HepG2 (cell line): ENCODE data around the gene CARMIL1. TPM values are rescaled to one million over a fixed set of nuclear protein-coding genes. Genes with fewer than 3 reads are reported as not detected.
A peak's percentile ranks its signal among the peaks of the same experiment; 100 is the strongest.

ENCODE experiments used
- DNMT1 ChIP-seq: sonication (generic); formaldehyde crosslinking; IDR thresholded peaks from 2 replicates; pipeline ENCODE4 v1.5.1; 2020; ENCODE audit warnings: mild to moderate bottlenecking, missing genetic modification reagents
- EED ChIP-seq: sonication (generic); formaldehyde crosslinking; IDR thresholded peaks from 2 replicates; pipeline ENCODE4 v1.5.0; 2020; ENCODE audit warnings: mild to moderate bottlenecking, missing genetic modification reagents
- ELK4 ChIP-seq: sonication (generic); formaldehyde crosslinking; IDR thresholded peaks from 2 replicates; pipeline ENCODE4 v1.9.0; 2021; ENCODE audit warnings: missing genetic modification reagents, borderline replicate concordance
- EP300 ChIP-seq, 3 experiments: sonication (generic) in 1 of 3; formaldehyde crosslinking in 1 of 3; IDR thresholded peaks; 2 replicates each; pipeline versions ENCODE4 v1.5.1 to v1.6.1; 2011 to 2020; ENCODE audit warnings: low read depth in 2 of 3, low read length in 2 of 3, borderline replicate concordance in 1 of 3, improper control_type of control experiment in 1 of 3, mild to moderate bottlenecking in 1 of 3, missing genetic modification reagents in 1 of 3, moderate library complexity in 1 of 3
- FOXK2 ChIP-seq: fragments of 450-650 bp; IDR thresholded peaks from 2 replicates; pipeline ENCODE4 v1.6.1; 2016
- FOXP1 ChIP-seq, 2 experiments: fragments of 450-650 bp in 1 of 2; IDR thresholded peaks; 2 replicates each; pipeline ENCODE4 v1.6.1; 2017 to 2018; ENCODE audit warnings: antibody characterized with exemption in 1 of 2
- HDAC6 ChIP-seq: fragments of 200-600 bp; sonication (generic); IDR thresholded peaks from 2 replicates; pipeline ENCODE4 v1.7.0; 2017; ENCODE audit warnings: mild to moderate bottlenecking, antibody characterized with exemption, low read length, low read depth
- KDM6A ChIP-seq: IDR thresholded peaks from 2 replicates; pipeline ENCODE4 v1.6.1; 2016; ENCODE audit warnings: low read depth
- KLF16 ChIP-seq, 2 experiments: sonication (generic) in 1 of 2; formaldehyde crosslinking in 1 of 2; IDR thresholded peaks; 2 replicates each; pipeline versions ENCODE4 v1.6.1 to v1.8.0; 2016 to 2023; ENCODE audit warnings: missing genetic modification reagents in 2 of 2, missing compliant biosample characterization in 1 of 2
- MEF2D ChIP-seq: sonication (generic); formaldehyde crosslinking; IDR thresholded peaks from 2 replicates; pipeline ENCODE4 v1.5.1; 2020; ENCODE audit warnings: mild to moderate bottlenecking, missing genetic modification reagents
- MIER2 ChIP-seq: IDR thresholded peaks from 2 replicates; pipeline ENCODE4 v1.6.1; 2016; ENCODE audit warnings: missing biosample characterization, missing genetic modification reagents
- RBAK ChIP-seq: sonication (generic); formaldehyde crosslinking; IDR thresholded peaks from 2 replicates; pipeline ENCODE4 v1.5.1; 2020; ENCODE audit warnings: mild to moderate bottlenecking, missing genetic modification reagents
- REPIN1 ChIP-seq: sonication (generic); formaldehyde crosslinking; IDR thresholded peaks from 2 replicates; pipeline ENCODE4 v1.8.0; 2022; ENCODE audit warnings: missing genetic modification reagents, low read depth, mild to moderate bottlenecking, borderline replicate concordance
- RORA ChIP-seq: sonication (generic); formaldehyde crosslinking; IDR thresholded peaks from 2 replicates; pipeline ENCODE4 v1.5.0; 2020; ENCODE audit warnings: mild to moderate bottlenecking, missing genetic modification reagents, moderate library complexity
- STAT5B ChIP-seq: sonication (generic); formaldehyde crosslinking; IDR thresholded peaks from 2 replicates; pipeline ENCODE4 v1.4.0; 2020; ENCODE audit warnings: missing genetic modification reagents
- TAF15 ChIP-seq: fragments of 200-400 bp; formaldehyde crosslinking; IDR thresholded peaks from one replicate; pipeline ENCODE4 v1.6.1; 2018; ENCODE audit warnings: mild to moderate bottlenecking, low read depth, low read length; ENCODE audit not compliant: poor library complexity, severe bottlenecking
- ZFP36L2 ChIP-seq: sonication (generic); formaldehyde crosslinking; IDR thresholded peaks from 2 replicates; pipeline ENCODE4 v1.4.0; 2020; ENCODE audit warnings: missing genetic modification reagents
- ZNF317 ChIP-seq: sonication (generic); formaldehyde crosslinking; IDR thresholded peaks from 2 replicates; pipeline ENCODE4 v1.5.0; 2020; ENCODE audit warnings: mild to moderate bottlenecking, missing genetic modification reagents
- ZNF562 ChIP-seq: sonication (generic); formaldehyde crosslinking; IDR thresholded peaks from 2 replicates; pipeline ENCODE4 v1.8.0; 2022; ENCODE audit warnings: missing genetic modification reagents, borderline replicate concordance
- ZNF597 ChIP-seq: sonication (generic); formaldehyde crosslinking; IDR thresholded peaks from 2 replicates; pipeline ENCODE4 v1.5.0; 2020; ENCODE audit warnings: missing genetic modification reagents
- ZNF816 ChIP-seq: sonication (generic); formaldehyde crosslinking; IDR thresholded peaks from 2 replicates; pipeline ENCODE4 v1.8.0; 2022; ENCODE audit warnings: missing genetic modification reagents, mild to moderate bottlenecking, borderline replicate concordance
- polyA plus RNA-seq, 8 experiments: library from polyadenylated mRNA; depleted of rRNA in 3 of 8; stranded (reverse) in 7 of 8; unstranded in 1 of 8; fragments of >200 nt; fragmentation: Illumina TruSeq in 4 of 8; extraction: Trizol in 4 of 8; gene quantifications; 2 replicates each; pipeline versions ENCODE4 v1.2.1 to v1.2.3, GENCODE V29; 2011 to 2016; ENCODE audit warnings: low read depth in 4 of 8, missing spikeins in 1 of 8, mixed read lengths in 1 of 8; ENCODE audit not compliant: insufficient read depth in 1 of 8
- total RNA-seq, 5 experiments: library from RNA; depleted of rRNA; stranded (reverse); fragments of >200 nt; fragmentation: Illumina TruSeq; extraction: Trizol; gene quantifications; 2 replicates each; pipeline ENCODE4 v1.2.3, GENCODE V29; 2016; ENCODE audit warnings: low read depth in 1 of 5
- TF ChIP-seq, protein P1 (sequence below): sonication (generic); formaldehyde crosslinking; IDR thresholded peaks from 2 replicates; pipeline ENCODE4 v1.4.0; 2020; ENCODE audit warnings: mild to moderate bottlenecking, low read depth, missing genetic modification reagents
- TF ChIP-seq, protein P2 (sequence below): sonication (generic); formaldehyde crosslinking; IDR thresholded peaks from 2 replicates; pipeline ENCODE4 v1.8.0; 2023; ENCODE audit warnings: mild to moderate bottlenecking, missing genetic modification reagents

Gene CARMIL1
- total and polyA plus RNA-seq, 2 of the 13 experiments (the other 11 are each of a cell fraction or from before 2014, with no cell fraction given): 1.8 to 2.6 TPM

GRCh38 chr6:25645916-25646315 is 366.7 kb downstream of the CARMIL1 start (continued):
- TF ChIP-seq FOXP1 (IDR thresholded peaks at IDR 0.05) (no peak), FOXP1 (CRISPR knock-in tag; IDR thresholded peaks at IDR 0.05) (peak; percentile 78; the same call in 1 of the 2 replicates), KLF16 (CRISPR knock-in tag; IDR thresholded peaks at IDR 0.05) (peak in 1 of 2 experiments; percentile 57; a peak in 1 of 4 replicates), ZNF597 (CRISPR knock-in tag) (no peak), MEF2D (CRISPR knock-in tag) (no peak), ZNF562 (CRISPR knock-in tag) (no peak), RORA (CRISPR knock-in tag) (no peak), DNMT1 (CRISPR knock-in tag) (no peak), EP300 (IDR thresholded peaks at IDR 0.05; ENCODE audit: low read depth in 2 of 2, low read length in 2 of 2) (peak in 1 of 2 experiments; percentile 70; a peak in 1 of 4 replicates), EP300 (CRISPR knock-in tag; IDR thresholded peaks at IDR 0.05; ENCODE audit: borderline replicate concordance) (no peak), STAT5B (CRISPR knock-in tag) (no peak), ZNF317 (CRISPR knock-in tag) (peak; percentile 69; the same call in 1 of the 2 replicates), ZFP36L2 (CRISPR knock-in tag) (no peak), ELK4 (no peak), KDM6A (CRISPR knock-in tag) (no peak), RBAK (no peak), HDAC6 (no peak), MIER2 (CRISPR knock-in tag) (peak; percentile 88), REPIN1 (peak; percentile 51; the same call in 1 of the 2 replicates), FOXK2 (no peak), TAF15 (no peak), EED (CRISPR knock-in tag) (no peak), ZNF816 (CRISPR knock-in tag) (no peak)
- TF ChIP-seq, protein P1, sequence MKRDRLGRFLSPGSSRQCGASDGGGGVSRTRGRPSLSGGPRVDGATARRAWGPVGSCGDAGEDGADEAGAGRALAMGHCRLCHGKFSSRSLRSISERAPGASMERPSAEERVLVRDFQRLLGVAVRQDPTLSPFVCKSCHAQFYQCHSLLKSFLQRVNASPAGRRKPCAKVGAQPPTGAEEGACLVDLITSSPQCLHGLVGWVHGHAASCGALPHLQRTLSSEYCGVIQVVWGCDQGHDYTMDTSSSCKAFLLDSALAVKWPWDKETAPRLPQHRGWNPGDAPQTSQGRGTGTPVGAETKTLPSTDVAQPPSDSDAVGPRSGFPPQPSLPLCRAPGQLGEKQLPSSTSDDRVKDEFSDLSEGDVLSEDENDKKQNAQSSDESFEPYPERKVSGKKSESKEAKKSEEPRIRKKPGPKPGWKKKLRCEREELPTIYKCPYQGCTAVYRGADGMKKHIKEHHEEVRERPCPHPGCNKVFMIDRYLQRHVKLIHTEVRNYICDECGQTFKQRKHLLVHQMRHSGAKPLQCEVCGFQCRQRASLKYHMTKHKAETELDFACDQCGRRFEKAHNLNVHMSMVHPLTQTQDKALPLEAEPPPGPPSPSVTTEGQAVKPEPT (CRISPR knock-in tag): no peak
- TF ChIP-seq, protein P2, sequence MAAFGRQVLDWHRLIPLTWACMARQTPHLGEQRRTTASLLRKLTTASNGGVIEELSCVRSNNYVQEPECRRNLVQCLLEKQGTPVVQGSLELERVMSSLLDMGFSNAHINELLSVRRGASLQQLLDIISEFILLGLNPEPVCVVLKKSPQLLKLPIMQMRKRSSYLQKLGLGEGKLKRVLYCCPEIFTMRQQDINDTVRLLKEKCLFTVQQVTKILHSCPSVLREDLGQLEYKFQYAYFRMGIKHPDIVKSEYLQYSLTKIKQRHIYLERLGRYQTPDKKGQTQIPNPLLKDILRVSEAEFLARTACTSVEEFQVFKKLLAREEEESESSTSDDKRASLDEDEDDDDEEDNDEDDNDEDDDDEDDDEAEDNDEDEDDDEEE (CRISPR knock-in tag): no peak
